Neural cell (in vitro differentiated cells): ENCODE measurements around the gene STX8.

ENCODE experiments used
- EP300 ChIP-seq: fragments of 450-650 bp; conservative IDR thresholded peaks from 2 replicates; pipeline ENCODE4 v1.6.1; 2014; ENCODE audit warnings: antibody characterized with exemption, mild to moderate bottlenecking, moderate library complexity; ENCODE audit not compliant: poor library complexity, severe bottlenecking
- EZH2 ChIP-seq: fragments of 200-600, 300-800 bp; shearing (Covaris generic), sonication (generic); IDR thresholded peaks from 2 replicates; pipeline ENCODE4 v1.6.1; 2014; ENCODE audit warnings: antibody characterized with exemption, low read length, borderline replicate concordance, mild to moderate bottlenecking; ENCODE audit not compliant: insufficient read depth, poor library complexity, severe bottlenecking
- POLR2AphosphoS5 ChIP-seq: IDR thresholded peaks from 2 replicates; pipeline ENCODE4 v1.6.1; 2012
- TAF1 ChIP-seq: IDR thresholded peaks from 2 replicates; pipeline ENCODE4 v1.6.1; 2012; ENCODE audit warnings: low read depth
- TF ChIP-seq, protein P1 (sequence below): fragments of 450-650 bp; IDR thresholded peaks from 2 replicates; pipeline ENCODE4 v1.5.1; 2014; ENCODE audit warnings: antibody characterized with exemption, mild to moderate bottlenecking, moderate library complexity; ENCODE audit not compliant: poor library complexity, severe bottlenecking
- TF ChIP-seq, protein P2 (sequence below): IDR thresholded peaks from 2 replicates; pipeline ENCODE4 v1.6.1; 2012; ENCODE audit warnings: borderline replicate concordance

DNA sequence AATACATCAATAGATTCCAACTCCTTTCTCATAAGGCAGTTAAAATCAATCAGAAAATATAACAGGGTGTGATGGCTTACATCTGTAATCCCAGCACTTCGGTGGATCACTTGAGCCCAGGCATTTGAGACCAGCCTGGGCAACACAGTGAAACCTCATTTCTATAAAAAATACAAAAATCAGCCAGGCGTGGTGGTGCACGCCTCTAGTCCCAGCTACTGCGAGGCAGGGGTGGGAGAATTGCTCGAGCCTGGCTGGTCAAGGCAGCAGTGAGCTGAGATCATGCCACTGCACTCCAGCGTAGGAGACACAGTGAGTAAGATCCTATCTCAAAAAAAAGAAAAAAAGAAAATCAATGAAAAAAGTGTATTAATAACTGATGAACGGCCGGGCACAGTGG, 295.7 kb downstream of the STX8 start:
- no peak for TF ChIP-seq EP300
- no peak for TF ChIP-seq EZH2
- TF ChIP-seq, protein P1, sequence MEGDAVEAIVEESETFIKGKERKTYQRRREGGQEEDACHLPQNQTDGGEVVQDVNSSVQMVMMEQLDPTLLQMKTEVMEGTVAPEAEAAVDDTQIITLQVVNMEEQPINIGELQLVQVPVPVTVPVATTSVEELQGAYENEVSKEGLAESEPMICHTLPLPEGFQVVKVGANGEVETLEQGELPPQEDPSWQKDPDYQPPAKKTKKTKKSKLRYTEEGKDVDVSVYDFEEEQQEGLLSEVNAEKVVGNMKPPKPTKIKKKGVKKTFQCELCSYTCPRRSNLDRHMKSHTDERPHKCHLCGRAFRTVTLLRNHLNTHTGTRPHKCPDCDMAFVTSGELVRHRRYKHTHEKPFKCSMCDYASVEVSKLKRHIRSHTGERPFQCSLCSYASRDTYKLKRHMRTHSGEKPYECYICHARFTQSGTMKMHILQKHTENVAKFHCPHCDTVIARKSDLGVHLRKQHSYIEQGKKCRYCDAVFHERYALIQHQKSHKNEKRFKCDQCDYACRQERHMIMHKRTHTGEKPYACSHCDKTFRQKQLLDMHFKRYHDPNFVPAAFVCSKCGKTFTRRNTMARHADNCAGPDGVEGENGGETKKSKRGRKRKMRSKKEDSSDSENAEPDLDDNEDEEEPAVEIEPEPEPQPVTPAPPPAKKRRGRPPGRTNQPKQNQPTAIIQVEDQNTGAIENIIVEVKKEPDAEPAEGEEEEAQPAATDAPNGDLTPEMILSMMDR = no peak
- TF ChIP-seq, protein P2, sequence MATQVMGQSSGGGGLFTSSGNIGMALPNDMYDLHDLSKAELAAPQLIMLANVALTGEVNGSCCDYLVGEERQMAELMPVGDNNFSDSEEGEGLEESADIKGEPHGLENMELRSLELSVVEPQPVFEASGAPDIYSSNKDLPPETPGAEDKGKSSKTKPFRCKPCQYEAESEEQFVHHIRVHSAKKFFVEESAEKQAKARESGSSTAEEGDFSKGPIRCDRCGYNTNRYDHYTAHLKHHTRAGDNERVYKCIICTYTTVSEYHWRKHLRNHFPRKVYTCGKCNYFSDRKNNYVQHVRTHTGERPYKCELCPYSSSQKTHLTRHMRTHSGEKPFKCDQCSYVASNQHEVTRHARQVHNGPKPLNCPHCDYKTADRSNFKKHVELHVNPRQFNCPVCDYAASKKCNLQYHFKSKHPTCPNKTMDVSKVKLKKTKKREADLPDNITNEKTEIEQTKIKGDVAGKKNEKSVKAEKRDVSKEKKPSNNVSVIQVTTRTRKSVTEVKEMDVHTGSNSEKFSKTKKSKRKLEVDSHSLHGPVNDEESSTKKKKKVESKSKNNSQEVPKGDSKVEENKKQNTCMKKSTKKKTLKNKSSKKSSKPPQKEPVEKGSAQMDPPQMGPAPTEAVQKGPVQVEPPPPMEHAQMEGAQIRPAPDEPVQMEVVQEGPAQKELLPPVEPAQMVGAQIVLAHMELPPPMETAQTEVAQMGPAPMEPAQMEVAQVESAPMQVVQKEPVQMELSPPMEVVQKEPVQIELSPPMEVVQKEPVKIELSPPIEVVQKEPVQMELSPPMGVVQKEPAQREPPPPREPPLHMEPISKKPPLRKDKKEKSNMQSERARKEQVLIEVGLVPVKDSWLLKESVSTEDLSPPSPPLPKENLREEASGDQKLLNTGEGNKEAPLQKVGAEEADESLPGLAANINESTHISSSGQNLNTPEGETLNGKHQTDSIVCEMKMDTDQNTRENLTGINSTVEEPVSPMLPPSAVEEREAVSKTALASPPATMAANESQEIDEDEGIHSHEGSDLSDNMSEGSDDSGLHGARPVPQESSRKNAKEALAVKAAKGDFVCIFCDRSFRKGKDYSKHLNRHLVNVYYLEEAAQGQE = no peak
- TF ChIP-seq POLR2AphosphoS5 = no peak
- no peak for TF ChIP-seq TAF1
